Stimulated activated CD8-positive, alpha-beta memory T cell treated with anti-CD3 and anti-CD28 coated beads, Interleukin-15, amount 100 ng/mL, for 1 hour (primary cell): Measurements from ENCODE around the gene GNAS.
"Not testable (repeated sequence)": the region's sequence is repeated elsewhere in the genome, so short reads cannot be mapped to it uniquely, and the experiment has no call there.

ENCODE experiments used
- DNase-seq: peaks from one replicate; pipeline ENCODE4 v3.0.0-alpha.2; 2020; ENCODE audit warnings: low read depth

Gene GNAS

GRCh38 chr20:58852543-58853271 is at the start of gene GNAS:
GNAS (plus strand) TSS chr20:58852716.
- DNase-seq: no peak

GRCh38 chr20:58803533-58803932 is 49.0 kb upstream of the GNAS start:
- DNase-seq: no peak

DNA sequence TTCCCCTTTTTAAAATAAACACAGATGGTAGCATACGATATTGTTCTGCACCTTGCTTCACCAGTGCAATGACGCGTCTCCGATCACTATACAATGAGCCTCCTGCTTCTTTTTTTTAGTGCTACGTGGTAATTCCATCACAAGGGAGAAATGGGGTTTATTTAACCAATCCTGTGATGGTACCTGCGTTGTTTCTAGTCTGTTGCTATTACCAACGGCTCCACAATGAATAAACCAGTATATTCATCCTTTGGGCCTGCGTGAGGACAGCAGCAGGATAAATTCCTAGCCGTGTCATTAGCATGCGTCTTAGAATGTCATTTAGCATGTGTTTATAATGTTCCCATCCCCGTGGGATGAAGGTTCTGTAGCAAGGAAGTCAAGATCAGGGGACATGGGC is 44.7 kb upstream of the GNAS start:
- DNase-seq: no peak

DNA sequence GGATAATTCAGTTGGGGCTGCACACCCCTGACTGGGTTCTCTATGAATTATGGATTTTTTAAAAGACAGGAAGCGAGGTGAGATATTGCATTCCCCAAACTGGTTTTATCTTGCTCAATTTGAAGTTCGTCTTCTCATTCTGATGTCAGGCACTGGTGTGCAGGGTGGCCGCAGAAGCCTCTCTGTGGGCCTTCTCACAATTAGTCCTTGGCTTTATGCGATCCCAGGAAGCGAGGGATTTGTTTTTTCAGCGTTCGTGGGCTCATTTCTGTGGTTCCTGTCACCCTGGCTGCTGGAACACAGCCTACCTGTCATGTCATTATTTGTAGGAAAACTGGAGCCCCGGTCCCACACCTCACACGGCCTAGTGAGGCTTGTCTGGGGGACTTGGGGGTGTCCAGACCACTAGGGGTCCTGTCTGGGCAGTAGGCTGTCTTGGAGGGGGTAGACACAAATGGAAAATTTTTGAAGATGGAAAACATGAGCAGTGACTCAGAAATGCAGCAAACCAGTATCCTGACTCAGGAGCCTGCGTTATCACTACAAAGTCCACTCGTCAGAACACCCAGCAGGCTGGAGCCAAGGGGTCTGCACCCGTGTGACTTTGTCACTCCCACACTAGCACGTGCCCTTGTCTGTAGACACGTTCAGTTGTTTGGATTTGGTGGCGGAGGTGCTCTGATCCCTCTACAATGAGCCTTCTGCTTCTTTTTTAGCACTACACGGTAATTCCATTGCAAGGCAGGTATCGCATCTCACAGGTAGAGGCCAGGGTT is 44.1 kb upstream of the GNAS start:
- DNase-seq: no peak

DNA sequence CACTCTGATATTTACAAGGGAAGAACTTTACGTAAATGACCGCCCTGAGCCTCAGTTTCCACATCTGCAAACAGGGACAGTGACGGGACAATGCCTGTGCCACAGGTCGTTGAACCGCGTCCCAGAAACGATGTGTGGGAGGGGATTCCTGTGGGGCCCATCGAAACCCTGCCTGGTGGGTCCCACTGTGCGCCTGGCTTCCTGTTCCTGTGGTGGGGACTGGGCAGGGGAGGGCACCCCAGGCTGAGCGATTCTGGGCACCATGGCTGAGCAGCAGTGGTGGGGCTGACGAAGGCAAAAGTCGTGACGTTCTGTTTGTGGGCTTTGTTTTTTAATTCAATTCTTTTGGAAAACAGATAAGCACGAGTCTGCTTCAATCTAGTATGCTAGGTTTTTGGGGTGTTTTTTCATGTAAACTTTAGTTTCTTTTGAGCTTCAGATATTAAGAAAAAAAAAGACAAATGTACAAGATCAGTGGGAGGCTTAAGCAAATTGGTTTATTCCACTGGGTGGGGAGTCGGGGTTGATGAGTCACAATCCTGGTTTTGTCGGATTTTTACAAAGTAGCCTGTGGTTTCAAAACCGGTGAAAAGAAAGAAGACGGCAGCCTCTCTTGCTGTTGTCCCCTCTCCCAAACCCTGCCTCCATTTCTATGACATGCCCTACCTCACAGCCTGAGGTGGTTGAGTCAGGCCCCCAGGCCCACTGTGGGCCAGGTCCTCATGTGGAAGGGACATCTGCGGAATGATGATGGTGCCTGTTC is 42.2 kb upstream of the GNAS start:
- no peak for DNase-seq

- DNase-seq: no peak
These were observed 41.7 kb upstream of the GNAS start for GRCh38 chr20:58810879-58811250.

DNA sequence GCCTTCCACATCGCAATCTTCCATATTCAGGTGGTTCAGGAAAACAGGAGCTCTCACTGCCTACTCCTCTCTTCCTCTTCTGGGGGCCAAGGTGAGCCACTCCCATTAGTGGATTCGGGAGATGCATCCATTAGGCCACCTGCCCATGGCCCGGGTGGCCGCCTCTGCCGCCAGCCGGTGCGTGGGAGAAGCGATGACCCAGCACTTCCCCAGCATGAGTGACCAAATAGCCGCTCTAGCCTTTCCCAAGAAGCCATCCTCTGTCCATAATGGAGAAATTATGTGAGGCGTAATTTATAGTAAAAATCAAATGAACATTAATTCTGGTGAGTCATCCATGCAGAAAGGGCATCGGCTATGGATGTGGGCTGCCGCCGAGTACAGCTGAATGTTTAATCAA is 41.2 kb upstream of the GNAS start:
- no peak for DNase-seq

DNA sequence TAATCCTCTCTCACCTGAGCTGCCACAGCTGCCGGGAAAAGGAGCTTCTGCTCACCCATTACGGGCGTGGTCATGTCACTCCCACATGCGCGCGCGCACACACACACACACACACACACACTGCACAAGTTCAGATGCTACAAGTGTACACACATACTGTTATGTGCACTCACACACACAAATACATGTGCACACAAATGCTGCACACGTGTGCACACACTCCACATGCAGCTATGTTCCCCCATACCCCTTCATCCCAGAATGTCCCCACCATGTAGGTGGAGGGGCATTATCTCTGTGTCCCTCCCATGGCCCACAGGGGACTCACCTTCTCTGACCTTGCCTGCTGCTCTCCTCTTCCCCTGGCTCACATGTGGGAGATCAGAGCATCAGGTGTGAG is 39.1 kb upstream of the GNAS start:
- DNase-seq: no peak

DNA sequence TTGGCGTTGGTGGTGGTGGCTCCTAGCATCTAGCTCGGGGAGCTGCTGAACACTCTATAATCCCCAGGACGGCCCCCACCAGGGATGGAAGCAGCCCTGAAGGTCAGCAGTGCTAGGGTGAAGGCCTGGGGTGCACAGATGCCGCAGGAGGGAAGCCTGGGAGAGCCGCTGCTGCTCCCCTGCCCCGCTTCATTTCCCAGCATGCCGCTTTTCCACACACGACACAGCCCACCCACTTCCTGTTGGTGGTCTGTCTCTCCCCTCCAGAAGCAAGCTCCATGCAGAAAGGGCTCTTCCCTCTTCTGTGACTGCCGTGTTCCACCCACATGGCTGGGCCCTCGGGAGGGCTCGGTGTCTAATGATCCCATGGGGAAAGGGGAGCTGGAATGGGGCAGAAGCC is 37.1 kb upstream of the GNAS start:
- DNase-seq: no peak

DNA sequence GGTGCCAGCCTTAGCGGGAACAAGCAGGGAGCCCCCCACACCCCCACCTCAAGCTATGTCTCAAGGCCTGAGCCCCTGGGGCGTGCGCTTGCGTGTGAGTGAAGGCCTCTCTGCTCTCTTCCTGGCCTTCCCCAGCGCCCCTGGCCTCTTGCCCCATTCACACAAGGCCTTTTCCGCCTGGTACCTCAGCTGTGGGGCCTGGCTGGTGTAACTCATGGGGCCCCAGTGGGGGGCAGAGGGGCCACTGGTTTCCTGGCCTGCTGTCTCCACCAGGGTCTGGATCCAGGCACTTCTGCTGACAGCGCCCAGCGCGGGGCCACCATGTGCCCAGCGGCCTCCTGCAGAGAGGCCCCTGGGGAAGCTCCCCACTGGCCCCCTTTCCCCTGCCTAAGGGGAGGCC is 36.5 kb upstream of the GNAS start:
- DNase-seq: no peak

DNA sequence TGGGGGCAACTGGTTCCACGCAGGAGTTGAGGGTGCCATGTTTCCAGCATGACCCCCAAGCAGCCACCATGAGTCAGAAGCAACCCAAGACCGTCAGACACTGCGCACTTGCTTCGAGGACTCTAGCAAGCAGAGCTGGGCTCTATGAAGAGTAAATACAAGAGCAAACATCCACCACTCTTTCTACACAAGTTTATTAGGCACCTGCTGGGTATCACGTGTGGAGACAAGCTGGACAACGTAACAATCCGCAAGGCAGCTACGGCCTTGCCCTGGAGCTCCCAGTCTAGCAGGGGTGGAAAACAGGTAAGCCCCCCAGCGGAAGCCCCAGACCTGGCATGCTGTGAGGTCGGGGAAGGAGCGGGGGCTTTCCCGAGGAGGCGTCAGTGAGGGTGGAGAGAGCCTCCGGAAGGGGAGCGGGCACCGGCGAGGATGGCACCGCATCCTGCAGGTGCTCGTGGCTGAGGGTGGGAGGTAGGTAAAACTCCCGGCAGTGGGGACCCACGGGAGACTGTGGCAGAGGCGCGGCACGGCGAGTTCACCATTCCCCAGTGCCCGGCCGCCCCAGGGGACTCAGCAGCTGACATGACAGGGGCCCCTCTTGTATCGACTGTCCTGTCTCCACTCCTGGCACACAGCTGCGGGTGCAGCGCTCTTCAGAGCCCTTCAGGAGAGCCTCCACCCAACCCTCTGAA is 35.4 kb upstream of the GNAS start:
- DNase-seq: no peak

- DNase-seq: no peak
These were observed 34.8 kb upstream of the GNAS start for GRCh38 chr20:58817748-58818147.

GRCh38 chr20:58818586-58819285 is 33.8 kb upstream of the GNAS start:
- no peak for DNase-seq

DNA sequence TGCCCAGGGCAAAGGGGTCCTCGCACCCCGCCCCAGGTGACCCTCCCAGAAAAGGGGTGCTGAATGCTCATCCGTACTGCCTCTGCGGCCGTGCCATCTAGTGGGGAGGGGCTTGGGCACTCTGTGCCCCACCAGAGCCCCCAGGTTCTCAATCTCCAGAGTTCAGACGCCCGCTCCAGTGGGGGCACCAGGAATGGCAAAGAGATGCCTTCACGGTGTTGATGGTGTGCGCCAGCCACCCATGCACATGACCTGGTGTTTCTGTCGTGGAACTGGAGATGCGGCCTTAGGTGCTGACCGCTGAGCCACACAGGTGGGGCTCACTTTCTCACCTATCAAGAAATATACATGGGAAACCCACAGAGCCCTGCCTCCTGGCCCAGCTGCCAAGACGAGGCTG is 32.6 kb upstream of the GNAS start:
- no peak for DNase-seq

GRCh38 chr20:58820515-58820914 is 32.0 kb upstream of the GNAS start:
- DNase-seq: not testable (repeated sequence)

- no peak for DNase-seq
These were observed 30.4 kb upstream of the GNAS start for GRCh38 chr20:58822149-58822548.

GRCh38 chr20:58822748-58823730 is 29.5 kb upstream of the GNAS start:
- DNase-seq: no peak

DNA sequence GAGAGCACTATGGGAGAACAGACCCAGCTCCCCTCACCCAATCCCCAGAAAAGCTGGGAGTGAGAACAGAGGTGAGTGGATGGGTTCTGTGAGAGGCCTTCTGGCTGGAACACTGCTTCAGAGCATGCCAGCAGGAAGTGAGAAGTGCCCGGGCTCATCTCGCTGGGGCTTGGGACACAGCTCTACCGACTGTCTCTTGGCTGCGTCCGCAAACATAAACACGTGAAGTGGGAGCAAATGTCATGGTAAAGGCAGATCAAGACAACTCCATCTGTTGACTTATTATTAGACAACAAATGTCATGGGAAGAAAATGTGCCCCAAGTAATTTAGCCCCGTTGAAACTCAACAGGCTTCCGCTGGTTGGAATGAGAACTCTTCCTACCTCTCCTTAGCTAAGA is 27.7 kb upstream of the GNAS start:
- no peak for DNase-seq

- DNase-seq: no peak
These were observed 27.1 kb upstream of the GNAS start for GRCh38 chr20:58825450-58825849.

GRCh38 chr20:58826271-58826670 is 26.2 kb upstream of the GNAS start:
- no peak for DNase-seq

GRCh38 chr20:58828136-58828535 is 24.4 kb upstream of the GNAS start:
- DNase-seq: no peak
